OCI-LY7 (cell line): Measurements from ENCODE around the gene BHLHA15. TPM values are rescaled to one million over a fixed set of nuclear protein-coding genes. Genes with fewer than 3 reads are reported as not detected.

Experiments
- BruUV-seq: library from RNA; stranded (reverse); fragments of 400-500 nt; replicated peaks from 2 replicates; lab custom pipeline; 2021; lab: Mats Ljungman, UMichigan
- CTCF ChIA-PET: fragments of 300-600 bp; sonication (Branson Sonifier 250); formaldehyde crosslinking; loops from one replicate; lab custom pipeline; 2022; ENCODE audit warnings: antibody characterized with exemption; ENCODE audit not compliant: unreplicated experiment; lab: Charles Lee
- POLR2A ChIA-PET: fragments of 300-600 bp; sonication (Branson Sonifier 250); formaldehyde crosslinking; loops from one replicate; lab custom pipeline; 2022; ENCODE audit warnings: antibody characterized with exemption; lab: Charles Lee
- DNase-seq: peaks from one replicate; pipeline ENCODE4 v3.0.0-alpha.2; 2015; ENCODE audit warnings: low spot score
- H2AFZ ChIP-seq: fragments of 200-600 bp; sonication (generic), shearing (Covaris generic); 2 replicates; pipeline ENCODE4 v1.6.1; 2014; ENCODE audit warnings: mild to moderate bottlenecking, antibody characterized with exemption, low read length, moderate library complexity
- H3K27ac ChIP-seq: fragments of 200-600 bp; sonication (generic); 2 replicates; pipeline ENCODE4 v1.5.1; 2014; ENCODE audit warnings: mixed run types, low read depth, mild to moderate bottlenecking, moderate library complexity, low read length, inconsistent platforms; ENCODE audit not compliant: poor library complexity, severe bottlenecking
- H3K36me3 ChIP-seq: fragments of 200-600 bp; sonication (generic); 2 replicates; pipeline ENCODE4 v1.6.1; 2014; ENCODE audit warnings: mild to moderate bottlenecking, antibody characterized with exemption, low read length, moderate library complexity, mixed read lengths; ENCODE audit not compliant: insufficient read depth
- H3K4me1 ChIP-seq: fragments of 200-600 bp; sonication (generic); 2 replicates; pipeline ENCODE4 v1.5.1; 2014; ENCODE audit warnings: mild to moderate bottlenecking, low read length; ENCODE audit not compliant: insufficient read depth, poor library complexity, severe bottlenecking
- H3K4me2 ChIP-seq: fragments of 200-600 bp; sonication (generic); 2 replicates; pipeline ENCODE4 v1.6.1; 2014; ENCODE audit warnings: mild to moderate bottlenecking, low read length
- H3K4me3 ChIP-seq: fragments of 200-600 bp; sonication (generic); 2 replicates; pipeline ENCODE4 v1.5.1; 2014; ENCODE audit warnings: mild to moderate bottlenecking, low read depth, low read length; ENCODE audit not compliant: poor library complexity, severe bottlenecking
- H3K79me2 ChIP-seq: fragments of 200-600 bp; sonication (generic); 2 replicates; pipeline ENCODE4 v1.6.1; 2016; ENCODE audit warnings: low read depth, mild to moderate bottlenecking, low read length, moderate library complexity, mixed read lengths; ENCODE audit not compliant: insufficient read depth
- H3K9me2 ChIP-seq: fragments of 200-600 bp; sonication (generic); 2 replicates; pipeline ENCODE4 v1.6.1; 2016; ENCODE audit warnings: mild to moderate bottlenecking, low read length, mixed read lengths; ENCODE audit not compliant: insufficient read depth
- H3K9me3 ChIP-seq: fragments of 200-600 bp; sonication (generic); 2 replicates; pipeline ENCODE4 v1.6.1; 2014; ENCODE audit warnings: mild to moderate bottlenecking, mixed run types, low read length, mixed read lengths
- H4K20me1 ChIP-seq: fragments of 200-600 bp; sonication (generic); 2 replicates; pipeline ENCODE4 v1.6.1; 2014; ENCODE audit warnings: mild to moderate bottlenecking, antibody characterized with exemption, low read length, moderate library complexity, mixed read lengths; ENCODE audit not compliant: insufficient read depth
- CTCF ChIP-seq: fragments of 200-600 bp; sonication (generic); conservative IDR thresholded peaks from 2 replicates; pipeline ENCODE4 v1.5.1; 2014; ENCODE audit warnings: mild to moderate bottlenecking, antibody characterized with exemption, low read length, moderate library complexity, mixed read lengths
- EZH2phosphoT487 ChIP-seq: fragments of 200-600 bp; sonication (generic); IDR thresholded peaks from 2 replicates; pipeline ENCODE4 v1.6.1; 2018; ENCODE audit warnings: low read depth, borderline replicate concordance, mild to moderate bottlenecking, mixed run types, antibody characterized with exemption, low read length, moderate library complexity, mixed read lengths
- intact Hi-C: fragments of 100-400 bp; cut with micrococcal nuclease; formaldehyde crosslinking; loops from one replicate; pipeline ENCODE4 v1.10.0; 2022; ENCODE audit not compliant: unreplicated experiment
- total RNA-seq, 2 experiments: library from RNA; depleted of rRNA in 1 of 2; stranded (reverse); fragments of >200 nt in 1 of 2; shearing (Covaris generic) in 1 of 2; gene quantifications; 2 replicates each; pipeline ENCODE4 v1.2.3, GENCODE V29; 2014 to 2022

BHLHA15 gene
- total RNA-seq, 2 experiments from 2014 or later: 0.69 to 4.3 TPM

DNA sequence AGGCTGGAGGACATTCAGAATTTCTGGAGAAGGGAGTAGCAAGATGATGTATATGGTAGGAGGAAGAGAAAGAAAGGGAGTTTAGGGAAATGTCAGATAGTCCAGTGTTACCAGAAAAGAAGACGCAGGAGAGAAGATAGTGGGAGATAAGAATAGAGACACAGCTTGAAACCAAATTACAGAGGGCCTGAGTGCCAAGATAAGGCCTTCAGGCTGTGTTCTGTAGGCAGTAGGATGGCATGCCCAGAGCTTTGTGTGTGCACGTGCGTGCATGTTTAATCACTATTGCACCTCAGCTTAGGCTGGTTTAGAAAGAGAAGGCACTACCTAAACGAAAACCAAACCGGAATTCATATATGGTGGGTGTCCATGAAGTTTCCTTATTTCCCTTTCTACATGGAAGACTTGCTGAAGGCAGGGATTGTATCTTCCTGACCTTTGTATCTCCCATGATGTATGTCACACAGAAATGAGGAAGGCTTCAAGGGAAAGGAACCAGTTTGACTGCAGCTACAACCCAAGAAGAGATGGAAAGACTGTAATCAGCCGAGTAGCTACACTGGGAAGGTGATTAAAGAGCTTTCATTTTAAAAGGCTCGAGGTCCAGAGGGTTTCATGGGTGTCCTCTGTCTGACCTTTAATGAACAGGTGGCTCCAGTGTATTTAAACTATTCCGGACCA lies 35.8 kb upstream of the BHLHA15 start:
- intact Hi-C loops: no loop called here
- ChIA-PET CTCF (no interaction called here), POLR2A (interaction anchor here (0.7 kb wide), 1 partner anchor 155 kb away, joined by 3 read pairs; no protein-coding TSS in a partner anchor)
- H3K4me1 ChIP-seq: peaks cover 15% of the 10 kb centered on the region
- H3K27ac ChIP-seq: no peak overlapping the region
- no peaks in the 10 kb centered on the region for H3K79me2 ChIP-seq
- no peak overlapping the region for H3K4me2 ChIP-seq
- H2AFZ ChIP-seq: no peak overlapping the region
- peaks cover 27% of the 10 kb centered on the region; the same call in 1 of the 2 replicates for H3K36me3 ChIP-seq
- DNase-seq: no peak
- H4K20me1 ChIP-seq: no peaks in the 10 kb centered on the region
- no TSS peak for BruUV-seq
- H3K9me2 ChIP-seq: no peaks in the 10 kb centered on the region
- H3K4me3 ChIP-seq: no peak overlapping the region
- H3K9me3 ChIP-seq: no peaks in the 10 kb centered on the region
- TF ChIP-seq EZH2phosphoT487: no peak
- TF ChIP-seq CTCF: no peak

GRCh38 chr7:98177553-98177952 lies 33.7 kb upstream of the BHLHA15 start:
- Histone ChIP-seq H3K4me3 (no peak overlapping the region), H3K4me2 (no peak overlapping the region), H2AFZ (no peak overlapping the region), H3K79me2 (no peaks in the 10 kb centered on the region), H4K20me1 (no peaks in the 10 kb centered on the region), H3K36me3 (peaks cover 23% of the 10 kb centered on the region; the same call in 1 of the 2 replicates), H3K9me3 (no peaks in the 10 kb centered on the region), H3K9me2 (no peaks in the 10 kb centered on the region), H3K4me1 (peaks cover 15% of the 10 kb centered on the region), H3K27ac (no peak overlapping the region)
- no TSS peak for BruUV-seq
- CTCF ChIA-PET: interaction anchor here (0.6 kb wide), 1 partner anchor 155 kb away, joined by 3 read pairs; no protein-coding TSS in a partner anchor
- DNase-seq: no peak
- TF ChIP-seq CTCF (no peak), EZH2phosphoT487 (no peak)
- intact Hi-C loops: no loop called here
- POLR2A ChIA-PET: interaction anchor here (0.8 kb wide), 1 partner anchor 70 kb away, joined by 4 read pairs; no protein-coding TSS in a partner anchor

DNA sequence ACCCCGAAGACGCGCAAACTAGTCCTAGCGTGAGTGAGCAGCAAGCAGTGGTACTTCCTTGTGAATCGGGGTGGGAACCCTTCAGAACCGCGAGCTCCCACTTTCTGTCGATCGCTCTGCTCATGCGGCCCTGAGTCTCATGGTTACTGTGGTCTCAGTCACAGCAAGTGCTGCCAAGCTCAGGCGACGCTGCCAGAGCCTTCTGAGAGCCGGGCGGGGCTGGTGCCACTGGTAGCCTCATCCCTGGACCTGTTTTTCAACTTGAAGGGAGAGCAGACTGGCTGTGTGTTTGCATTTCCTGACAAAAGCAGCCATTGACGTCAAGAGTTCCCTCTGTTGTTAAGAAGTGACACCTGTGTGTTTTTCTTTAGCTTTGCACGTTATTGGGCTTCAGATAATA lies 32.9 kb upstream of the BHLHA15 start:
- intact Hi-C loops: no loop called here
- BruUV-seq: no TSS peak
- TF ChIP-seq EZH2phosphoT487: no peak
- TF ChIP-seq CTCF: no peak
- no peak overlapping the region; the same call in 1 of the 2 replicates for H3K4me2 ChIP-seq
- CTCF ChIA-PET: interaction anchor here (0.6 kb wide), 1 partner anchor 156 kb away, joined by 3 read pairs; no protein-coding TSS in a partner anchor
- POLR2A ChIA-PET: interaction anchor here (0.6 to 0.8 kb wide), 2 partner anchors 71 to 581 kb away, joined by 4 read pairs; no protein-coding TSS in a partner anchor
- no peaks in the 10 kb centered on the region for H3K9me2 ChIP-seq
- H3K79me2 ChIP-seq: no peaks in the 10 kb centered on the region
- no peak for DNase-seq
- no peaks in the 10 kb centered on the region for H3K9me3 ChIP-seq
- peaks cover 15% of the 10 kb centered on the region for H3K4me1 ChIP-seq
- no peak overlapping the region for H3K27ac ChIP-seq
- H3K4me3 ChIP-seq: no peak overlapping the region
- peaks cover 23% of the 10 kb centered on the region; the same call in 1 of the 2 replicates for H3K36me3 ChIP-seq
- H2AFZ ChIP-seq: no peak overlapping the region
- no peaks in the 10 kb centered on the region for H4K20me1 ChIP-seq
